Esophagus squamous epithelium (tissue), 4 donors: ENCODE data around the gene TFEC.

Experiments used
- POLR2A ChIP-seq, 4 donors: fragments of 450-650 bp; IDR thresholded peaks; one replicate each; pipeline ENCODE4 v1.6.1; 2017; ENCODE audit warnings: antibody characterized with exemption in 4 of 4, mild to moderate bottlenecking in 4 of 4, moderate library complexity in 3 of 4
- TF ChIP-seq, protein P1 (sequence below), 6 experiments: fragments of 450-650 bp in 4 of 6; fragments of 200-600 bp in 2 of 6; sonication (generic) in 2 of 6; IDR thresholded peaks; one replicate each; pipeline ENCODE4 v1.5.1; 2016 to 2019; ENCODE audit warnings: antibody characterized with exemption in 6 of 6, mild to moderate bottlenecking in 4 of 6, moderate library complexity in 4 of 6

DNA sequence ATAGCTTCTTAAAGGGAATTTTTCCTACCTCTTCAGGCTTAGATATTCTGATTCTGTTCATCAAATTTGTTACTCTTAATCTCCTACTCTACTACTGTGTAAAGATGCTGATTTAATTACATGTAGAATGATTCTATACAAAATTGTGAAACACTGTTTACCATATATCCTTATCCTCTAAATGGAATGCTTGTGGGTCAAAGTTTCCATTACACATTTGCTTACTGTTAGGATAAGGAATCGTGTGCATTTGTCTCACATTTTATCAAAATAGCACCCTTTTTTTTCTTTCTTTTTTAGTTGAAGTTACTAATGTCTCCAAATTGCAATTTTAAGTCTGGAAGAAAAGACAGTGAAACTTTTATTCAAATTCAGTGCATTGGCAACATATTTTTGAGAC lies 65.3 kb downstream of the TFEC start:
- TF ChIP-seq, protein P1, sequence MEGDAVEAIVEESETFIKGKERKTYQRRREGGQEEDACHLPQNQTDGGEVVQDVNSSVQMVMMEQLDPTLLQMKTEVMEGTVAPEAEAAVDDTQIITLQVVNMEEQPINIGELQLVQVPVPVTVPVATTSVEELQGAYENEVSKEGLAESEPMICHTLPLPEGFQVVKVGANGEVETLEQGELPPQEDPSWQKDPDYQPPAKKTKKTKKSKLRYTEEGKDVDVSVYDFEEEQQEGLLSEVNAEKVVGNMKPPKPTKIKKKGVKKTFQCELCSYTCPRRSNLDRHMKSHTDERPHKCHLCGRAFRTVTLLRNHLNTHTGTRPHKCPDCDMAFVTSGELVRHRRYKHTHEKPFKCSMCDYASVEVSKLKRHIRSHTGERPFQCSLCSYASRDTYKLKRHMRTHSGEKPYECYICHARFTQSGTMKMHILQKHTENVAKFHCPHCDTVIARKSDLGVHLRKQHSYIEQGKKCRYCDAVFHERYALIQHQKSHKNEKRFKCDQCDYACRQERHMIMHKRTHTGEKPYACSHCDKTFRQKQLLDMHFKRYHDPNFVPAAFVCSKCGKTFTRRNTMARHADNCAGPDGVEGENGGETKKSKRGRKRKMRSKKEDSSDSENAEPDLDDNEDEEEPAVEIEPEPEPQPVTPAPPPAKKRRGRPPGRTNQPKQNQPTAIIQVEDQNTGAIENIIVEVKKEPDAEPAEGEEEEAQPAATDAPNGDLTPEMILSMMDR (IDR thresholded peaks at IDR 0.05) = no peak
- no peak for TF ChIP-seq POLR2A (IDR thresholded peaks at IDR 0.05)
